ENCODE measurements around the gene GLRX.

Gene GLRX

GRCh38 chr5:95827892-95828246, 5.3 kb upstream of the GLRX start:
- TF ChIP-seq CTCF (IDR thresholded peaks at IDR 0.05; ENCODE audit: insufficient read depth, low read depth, low read length, missing control alignments), result no peak
- H3K4me3 ChIP-seq (ENCODE audit: low read length), result no peak overlapping the region
- no peak for DNase-seq (ENCODE audit: low read depth)

- TF ChIP-seq CTCF (IDR thresholded peaks at IDR 0.05; ENCODE audit: insufficient read depth, low read depth, low read length, missing control alignments), result no peak
- no peak for DNase-seq (ENCODE audit: low read depth)
- H3K4me3 ChIP-seq (ENCODE audit: low read length), result no peak overlapping the region
Observed at GRCh38 chr5:95826949-95827891, 4.7 kb upstream of the GLRX start.

GRCh38 chr5:95825495-95825894, 3.0 kb upstream of the GLRX start:
- no peak for TF ChIP-seq CTCF (IDR thresholded peaks at IDR 0.05; ENCODE audit: insufficient read depth, low read depth, low read length, missing control alignments)
- DNase-seq (ENCODE audit: low read depth), result no peak
- H3K4me3 ChIP-seq (ENCODE audit: low read length), result no peak overlapping the region

GRCh38 chr5:95824747-95825146, 2.2 kb upstream of the GLRX start:
- H3K4me3 ChIP-seq (ENCODE audit: low read length), result no peak overlapping the region
- DNase-seq (ENCODE audit: low read depth), result no peak
- TF ChIP-seq CTCF (IDR thresholded peaks at IDR 0.05; ENCODE audit: insufficient read depth, low read depth, low read length, missing control alignments), result no peak

- no peak overlapping the region for H3K4me3 ChIP-seq (ENCODE audit: low read length)
Observed at GRCh38 chr5:95823738-95824609, 1.4 kb upstream of the GLRX start.

GRCh38 chr5:95823218-95823737, 752 bp upstream of the GLRX start:
- H3K4me3 ChIP-seq (ENCODE audit: low read length), result peak overlapping the region; percentile 89

More at GRCh38 chr5:95823738-95824609, 1.4 kb upstream of the GLRX start:
- peak; percentile 76 for DNase-seq (ENCODE audit: low read depth)
- TF ChIP-seq CTCF (IDR thresholded peaks at IDR 0.05; ENCODE audit: insufficient read depth, low read depth, low read length, missing control alignments), result no peak

More at GRCh38 chr5:95823218-95823737, 752 bp upstream of the GLRX start:
- TF ChIP-seq CTCF (IDR thresholded peaks at IDR 0.05; ENCODE audit: insufficient read depth, low read depth, low read length, missing control alignments), result no peak
- no peak for DNase-seq (ENCODE audit: low read depth)

Measured in epithelial cell of esophagus (primary cell).